ENCODE data around the gene DCST2.

DCST2 gene

DNA sequence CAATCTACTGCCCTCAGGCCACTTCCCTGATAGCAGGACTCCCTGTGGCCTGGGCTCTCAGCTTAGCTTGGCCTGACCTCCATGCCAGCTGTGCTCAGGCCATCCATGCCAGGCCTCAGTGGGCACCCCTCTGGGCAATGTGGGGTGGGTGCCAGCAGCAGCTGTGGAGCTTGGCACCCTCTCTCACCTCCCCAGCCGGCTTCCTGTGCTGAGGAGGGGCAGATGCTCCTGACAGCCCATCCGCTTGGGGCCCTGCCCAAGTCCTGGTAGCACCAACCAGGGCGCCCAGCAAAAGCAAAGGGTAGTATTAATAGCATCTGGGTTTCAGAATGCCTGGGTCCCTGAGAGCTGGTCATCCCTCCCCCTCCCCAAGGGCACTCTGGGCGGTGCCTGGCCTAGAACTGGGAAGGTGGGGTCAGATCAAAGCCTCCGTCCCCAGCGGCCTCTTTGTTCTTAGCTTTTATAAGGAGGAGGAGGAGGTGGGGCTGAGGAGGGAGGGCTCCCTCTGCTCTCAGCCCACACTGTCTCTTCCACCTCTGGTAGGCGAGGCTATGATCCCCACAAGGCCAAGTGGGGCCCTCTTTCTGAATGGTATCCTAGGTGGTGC is 36.1 kb upstream of the DCST2 start:
- no peak for DNase-seq

DNA sequence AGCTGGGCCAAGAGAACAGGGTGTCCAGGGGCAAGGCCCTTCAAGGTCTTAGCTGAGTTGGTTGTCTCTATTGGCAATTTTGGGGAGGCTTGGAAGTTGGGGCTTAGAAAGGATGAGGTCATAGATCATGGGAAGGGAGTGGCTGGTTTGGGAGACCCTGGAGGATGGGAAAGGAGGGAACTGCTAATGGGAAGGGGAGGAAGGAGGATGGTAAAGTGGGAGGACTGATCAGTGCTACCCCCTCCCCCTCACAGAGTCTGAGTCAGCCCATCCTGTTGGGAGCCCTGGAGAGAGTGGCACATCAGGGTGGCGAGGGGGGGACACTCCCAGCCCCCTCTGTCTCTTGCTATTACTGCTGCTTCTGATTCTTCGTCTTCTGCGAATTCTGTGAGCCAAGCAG is 35.0 kb upstream of the DCST2 start:
- DNase-seq, result no peak

DNA sequence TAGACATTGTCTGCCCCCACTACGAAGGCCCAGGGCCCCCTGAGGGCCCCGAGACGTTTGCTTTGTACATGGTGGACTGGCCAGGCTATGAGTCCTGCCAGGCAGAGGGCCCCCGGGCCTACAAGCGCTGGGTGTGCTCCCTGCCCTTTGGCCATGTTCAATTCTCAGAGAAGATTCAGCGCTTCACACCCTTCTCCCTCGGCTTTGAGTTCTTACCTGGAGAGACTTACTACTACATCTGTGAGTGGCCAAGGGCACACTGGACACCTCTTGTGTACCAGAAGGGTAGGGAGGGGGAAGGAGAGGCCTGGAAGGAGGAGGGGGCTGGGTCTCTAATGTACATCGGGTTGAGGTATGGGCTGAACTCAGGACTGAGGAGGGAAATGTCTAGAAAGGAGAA is 33.2 kb upstream of the DCST2 start:
- DNase-seq, result no peak

DNA sequence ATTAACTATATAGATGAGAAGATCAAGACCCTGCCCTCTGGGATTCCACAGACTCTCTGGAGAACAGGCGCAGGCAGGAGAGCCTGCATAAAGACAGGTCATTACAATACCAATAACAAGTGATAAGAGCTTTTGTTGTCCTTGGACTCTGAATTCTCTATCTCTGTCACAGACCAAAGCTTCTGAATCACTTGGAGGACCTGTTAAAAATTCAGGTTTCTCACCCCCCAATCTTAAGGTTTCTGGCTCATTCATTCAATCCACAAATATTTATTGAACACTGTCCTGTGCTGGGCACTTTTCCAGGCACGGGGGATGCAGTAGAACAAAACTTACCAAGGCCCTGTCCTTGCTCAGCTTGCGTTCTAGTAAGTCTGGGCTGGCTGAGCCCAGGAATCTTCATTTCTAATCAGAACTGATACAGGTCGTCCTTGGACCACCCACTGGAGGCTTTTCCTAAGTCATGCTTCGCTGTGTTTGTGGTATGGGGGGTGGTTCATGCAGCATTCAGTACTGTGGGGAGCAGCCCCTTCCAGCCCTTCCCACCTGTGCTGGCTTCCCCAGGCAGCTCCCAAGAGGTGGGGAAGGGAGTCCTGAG is 31.4 kb upstream of the DCST2 start:
- no peak for DNase-seq

DNA sequence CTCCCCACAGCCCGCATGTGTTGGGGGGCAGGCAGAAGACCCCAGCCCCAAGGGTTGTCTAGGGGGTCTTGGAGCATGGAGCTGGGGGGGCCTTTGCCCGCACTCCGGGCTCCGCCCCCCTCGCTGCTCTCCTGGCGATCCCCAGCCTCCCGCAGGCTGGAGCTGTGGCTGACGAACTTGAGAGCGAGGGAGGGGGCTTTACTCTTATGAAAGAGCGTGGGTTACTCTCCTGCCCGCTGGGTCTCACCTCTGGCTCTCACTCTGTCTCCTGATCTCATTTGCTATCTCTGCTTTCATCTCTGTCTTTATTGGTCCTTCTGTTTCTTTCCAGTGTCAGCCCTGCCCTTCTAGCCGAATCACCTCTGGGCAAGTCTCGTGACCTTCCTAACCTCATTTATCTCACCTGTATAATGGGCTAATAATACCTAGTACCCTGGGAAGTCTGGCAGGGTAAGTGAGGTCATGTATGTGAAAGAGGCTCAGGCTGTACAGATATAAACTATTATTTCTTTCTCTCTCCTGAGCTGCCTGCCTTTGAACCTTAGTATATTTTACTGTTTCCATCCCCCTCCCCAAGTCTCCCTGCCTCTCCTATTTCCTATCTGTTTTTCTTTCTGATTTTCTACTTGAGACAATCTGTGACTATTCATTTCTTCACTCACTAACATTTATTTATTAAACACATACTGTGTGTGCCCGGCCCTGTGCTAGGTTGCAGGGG is 30.7 kb upstream of the DCST2 start:
- no peak for DNase-seq

DNA sequence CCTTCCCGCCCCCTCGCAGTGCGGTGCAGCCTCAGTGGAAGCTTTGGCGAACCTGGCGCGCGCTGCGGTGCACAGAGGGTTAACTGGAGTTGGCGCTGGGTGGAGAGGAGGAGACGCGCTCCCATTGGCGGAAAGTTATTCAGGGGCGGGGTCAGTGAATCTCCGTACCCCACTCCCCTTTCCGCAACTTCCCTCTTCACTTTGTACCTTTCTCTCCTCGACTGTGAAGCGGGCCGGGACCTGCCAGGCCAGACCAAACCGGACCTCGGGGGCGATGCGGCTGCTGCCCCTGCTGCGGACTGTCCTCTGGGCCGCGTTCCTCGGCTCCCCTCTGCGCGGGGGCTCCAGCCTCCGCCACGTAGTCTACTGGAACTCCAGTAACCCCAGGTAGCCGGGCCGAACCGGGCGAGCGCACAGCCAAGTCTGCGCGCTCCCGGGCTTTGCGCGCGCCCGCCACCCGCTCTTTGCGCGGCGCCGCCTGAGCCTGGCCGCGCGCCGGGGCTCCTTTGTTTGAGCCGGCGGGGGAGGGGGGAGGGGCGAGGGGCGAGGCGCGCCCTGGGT is 30.0 kb upstream of the DCST2 start, which contains the start of gene EFNA4:
EFNA4 (plus strand) TSS at position 191 of the 561 bp plus-strand sequence; CDS start at position 275, 84 bp downstream.
- DNase-seq, result peak; percentile 88

DNA sequence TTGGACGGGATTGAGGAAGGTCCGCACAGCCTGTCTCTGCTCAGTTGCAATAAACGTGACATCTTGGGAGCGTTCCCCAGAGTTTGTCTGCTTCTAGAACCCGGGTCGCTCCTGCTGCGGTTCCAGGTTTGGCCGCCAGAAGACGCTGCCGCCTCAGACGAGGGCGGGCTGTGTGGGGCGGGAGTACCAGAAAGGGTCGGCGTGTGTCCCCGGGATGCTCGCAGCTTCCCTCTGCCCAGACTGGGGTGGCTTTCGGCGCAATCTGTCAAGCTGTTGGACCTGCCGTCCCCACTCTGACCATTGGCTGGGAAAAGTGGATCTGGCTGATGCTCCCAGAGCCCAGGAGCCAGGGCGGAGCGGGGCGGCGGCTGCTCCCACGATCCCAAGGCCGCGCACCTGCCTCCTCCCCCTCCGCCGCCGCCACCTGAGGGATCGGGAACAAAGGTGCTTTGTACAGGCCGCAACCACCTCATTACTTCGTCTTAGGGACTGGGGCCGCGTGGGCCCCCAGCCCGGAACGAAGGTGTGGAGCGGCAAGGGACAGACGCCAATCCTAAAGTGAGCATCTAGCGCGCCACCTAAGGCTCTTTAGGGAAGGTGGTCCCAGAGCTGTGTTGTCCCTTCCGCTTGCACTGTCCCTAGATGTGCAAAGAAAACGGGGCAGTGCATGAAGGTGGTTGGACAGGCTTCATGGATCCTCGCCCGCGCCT is 29.3 kb upstream of the DCST2 start:
- peak; percentile 71 for DNase-seq

DNA sequence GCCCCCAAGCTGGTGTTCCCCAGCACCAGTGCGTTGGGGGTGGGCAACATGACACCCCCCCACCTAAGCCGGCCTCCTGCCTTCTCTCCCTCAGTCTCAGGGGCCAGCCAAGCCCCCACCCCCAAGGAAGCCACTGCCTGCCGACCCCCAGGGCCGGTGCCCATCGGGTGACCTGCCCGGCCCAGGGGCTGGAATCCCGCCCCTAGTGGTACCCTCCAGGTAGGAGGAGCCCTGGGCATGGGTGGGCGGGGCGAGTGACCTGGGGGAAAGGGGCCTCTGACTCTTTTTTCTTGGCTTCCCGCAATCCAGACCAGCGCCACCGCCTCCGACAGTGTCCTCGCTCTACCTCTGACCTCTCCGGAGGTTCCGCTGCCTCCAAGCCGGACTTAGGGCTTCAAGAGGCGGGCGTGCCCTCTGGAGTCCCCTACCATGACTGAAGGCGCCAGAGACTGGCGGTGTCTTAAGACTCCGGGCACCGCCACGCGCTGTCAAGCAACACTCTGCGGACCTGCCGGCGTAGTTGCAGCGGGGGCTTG is 28.6 kb upstream of the DCST2 start:
- no peak for DNase-seq

DNA sequence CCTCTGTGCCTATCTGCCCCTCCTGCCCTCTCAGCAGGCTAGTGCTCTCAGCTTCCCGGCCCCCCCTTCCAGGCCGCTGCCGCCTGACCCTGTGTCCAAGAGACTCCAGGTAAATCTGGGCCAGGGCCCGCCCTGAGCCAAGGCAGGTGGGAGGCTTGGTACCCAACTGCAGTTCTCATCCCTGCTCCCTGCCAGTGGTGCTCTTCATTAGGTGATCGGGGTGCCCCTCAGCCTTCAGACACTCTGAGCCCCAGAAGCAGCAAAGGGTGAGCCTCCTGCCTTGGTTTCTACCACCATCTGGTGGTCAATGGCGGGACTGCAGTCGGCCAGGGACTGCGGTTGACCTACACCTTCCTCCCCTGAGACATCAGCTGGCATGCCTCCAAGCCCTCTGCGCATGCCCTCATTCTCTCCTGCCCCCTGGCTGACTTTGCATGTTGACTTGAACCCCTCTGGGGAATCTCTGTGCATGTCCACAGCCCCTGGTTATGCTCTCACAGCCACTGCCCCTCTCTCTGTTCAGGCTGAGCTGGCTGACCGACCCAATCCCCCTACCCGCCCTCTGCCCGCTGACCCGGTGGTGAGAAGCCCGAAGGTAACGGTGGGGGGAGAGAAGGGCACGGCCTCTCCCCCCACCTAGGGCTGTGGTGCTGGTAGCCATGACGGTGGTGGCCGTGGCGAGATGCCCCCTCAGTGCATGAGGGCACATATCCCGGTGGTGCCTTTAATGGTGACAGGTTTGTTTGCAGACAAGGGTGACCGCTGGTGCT is 28.0 kb upstream of the DCST2 start:
- peak; percentile 86 for DNase-seq

DNA sequence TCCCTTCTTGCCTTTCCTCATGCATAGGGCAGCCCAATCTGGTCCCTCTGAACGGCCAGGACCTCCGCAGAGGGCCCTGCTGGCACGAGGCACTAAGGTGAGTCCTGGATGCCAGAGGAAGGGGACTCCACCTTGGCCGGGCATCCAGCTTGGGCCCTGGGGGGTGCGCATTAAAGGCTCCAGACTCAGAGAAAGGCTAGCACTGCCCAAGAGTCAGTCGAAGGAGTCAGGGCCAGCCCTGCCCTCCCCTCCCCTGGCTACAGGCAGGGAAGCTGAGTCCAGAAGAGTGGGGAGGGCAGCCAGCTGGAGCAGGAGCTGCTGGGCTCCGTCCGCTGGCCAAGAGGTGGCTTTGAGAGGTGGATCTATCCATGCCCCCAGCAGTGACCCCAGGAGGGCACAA is 27.2 kb upstream of the DCST2 start:
- DNase-seq, result no peak

DNA sequence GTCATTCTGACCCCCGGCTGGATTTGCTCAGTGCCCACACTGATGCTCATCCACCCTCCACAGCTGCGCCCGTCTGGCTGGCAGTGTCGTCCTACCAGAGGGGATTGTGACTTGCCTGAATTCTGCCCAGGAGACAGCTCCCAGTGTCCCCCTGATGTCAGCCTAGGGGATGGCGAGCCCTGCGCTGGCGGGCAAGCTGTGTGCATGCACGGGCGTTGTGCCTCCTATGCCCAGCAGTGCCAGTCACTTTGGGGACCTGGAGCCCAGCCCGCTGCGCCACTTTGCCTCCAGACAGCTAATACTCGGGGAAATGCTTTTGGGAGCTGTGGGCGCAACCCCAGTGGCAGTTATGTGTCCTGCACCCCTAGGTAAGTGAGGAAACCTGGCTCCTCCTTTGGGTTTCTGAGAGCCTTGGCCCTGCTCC is 24.2 kb upstream of the DCST2 start:
- no peak for DNase-seq

DNA sequence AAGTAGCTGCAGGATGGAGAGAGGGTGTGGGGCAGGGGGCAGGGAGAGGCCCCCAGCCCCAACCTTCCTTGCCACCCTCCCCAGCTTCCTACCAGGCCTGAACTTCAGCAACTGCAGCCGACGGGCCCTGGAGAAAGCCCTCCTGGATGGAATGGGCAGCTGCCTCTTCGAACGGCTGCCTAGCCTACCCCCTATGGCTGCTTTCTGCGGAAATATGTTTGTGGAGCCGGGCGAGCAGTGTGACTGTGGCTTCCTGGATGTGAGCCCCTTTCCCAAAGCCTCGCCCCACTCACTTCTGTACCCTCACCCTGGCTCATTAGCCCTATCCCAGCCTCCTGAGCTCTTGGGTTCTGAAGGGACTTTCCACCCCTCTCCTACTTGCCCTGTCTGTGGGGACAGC is 23.5 kb upstream of the DCST2 start:
- DNase-seq, result no peak

DNA sequence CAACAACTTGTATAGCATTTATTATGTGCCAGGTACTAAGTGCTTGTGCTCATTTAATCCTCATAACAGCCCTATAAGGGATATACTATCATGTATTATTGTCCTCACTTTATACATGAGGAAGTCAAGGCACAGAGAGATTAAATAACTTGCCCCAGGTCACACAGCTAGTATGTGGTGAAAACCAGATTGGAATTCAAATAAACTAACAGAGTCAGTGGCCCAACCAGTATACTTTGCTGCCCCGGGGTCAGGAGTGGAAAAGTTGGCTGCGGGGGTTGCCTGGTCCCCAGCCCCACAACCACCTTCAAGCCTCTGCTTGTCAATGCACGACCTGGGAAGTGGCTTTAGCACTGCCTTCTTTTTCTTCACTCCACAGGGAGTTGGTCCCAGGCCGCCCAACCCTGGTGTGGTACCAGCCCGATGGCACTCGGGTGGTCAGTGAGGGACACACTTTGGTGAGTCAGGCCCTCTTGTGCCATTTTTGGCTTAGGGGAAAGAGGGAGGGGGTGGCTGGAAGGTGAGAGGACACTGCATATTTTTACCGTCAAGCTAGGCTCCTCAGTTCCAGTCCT is 20.0 kb upstream of the DCST2 start:
- no peak for DNase-seq

DNA sequence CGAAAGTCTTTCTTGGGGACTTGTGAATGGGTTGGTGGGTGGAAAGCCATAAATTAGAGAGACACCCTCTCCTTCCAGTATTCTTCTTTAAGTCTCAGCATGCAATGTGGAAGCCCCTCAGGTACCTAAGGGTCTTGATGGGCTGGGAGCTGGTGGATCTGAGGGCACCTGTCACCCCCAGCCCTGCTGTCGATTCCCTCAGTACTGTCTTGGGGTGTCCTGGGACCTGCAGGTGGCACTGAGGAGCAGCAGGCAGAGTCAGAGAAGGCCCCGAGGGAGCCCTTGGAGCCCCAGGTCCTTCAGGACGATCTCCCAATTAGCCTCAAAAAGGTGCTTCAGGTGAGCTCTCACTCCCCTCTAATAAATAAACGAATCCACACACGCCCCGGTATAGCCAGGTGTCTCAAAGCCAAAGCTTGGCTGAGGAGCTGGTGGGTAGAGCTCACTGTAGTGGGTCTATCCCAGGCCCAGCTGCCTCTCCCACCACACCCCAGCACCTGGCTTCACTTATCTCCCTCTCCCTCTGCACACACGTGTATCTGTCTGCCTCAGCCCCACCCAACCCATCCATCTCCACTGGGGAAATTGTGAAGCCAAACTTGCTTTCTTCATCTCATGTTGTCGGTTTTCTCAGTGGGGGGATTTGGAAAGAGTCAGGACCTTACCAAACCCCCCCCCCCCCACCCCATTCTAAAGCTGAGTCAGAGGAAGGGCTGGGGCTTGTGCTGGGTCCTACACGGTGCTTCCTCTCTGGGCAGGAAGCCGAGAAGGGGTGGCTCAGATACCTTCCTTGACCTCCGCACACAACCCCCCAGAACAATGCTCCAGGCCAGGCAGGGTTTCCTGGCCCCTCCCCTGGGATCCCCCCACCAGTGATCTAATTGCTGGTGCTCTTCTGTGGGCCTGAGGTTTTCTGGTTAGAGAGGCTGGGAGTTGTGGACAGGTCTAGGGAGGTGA is 19.1 kb upstream of the DCST2 start:
- no peak for DNase-seq

DNA sequence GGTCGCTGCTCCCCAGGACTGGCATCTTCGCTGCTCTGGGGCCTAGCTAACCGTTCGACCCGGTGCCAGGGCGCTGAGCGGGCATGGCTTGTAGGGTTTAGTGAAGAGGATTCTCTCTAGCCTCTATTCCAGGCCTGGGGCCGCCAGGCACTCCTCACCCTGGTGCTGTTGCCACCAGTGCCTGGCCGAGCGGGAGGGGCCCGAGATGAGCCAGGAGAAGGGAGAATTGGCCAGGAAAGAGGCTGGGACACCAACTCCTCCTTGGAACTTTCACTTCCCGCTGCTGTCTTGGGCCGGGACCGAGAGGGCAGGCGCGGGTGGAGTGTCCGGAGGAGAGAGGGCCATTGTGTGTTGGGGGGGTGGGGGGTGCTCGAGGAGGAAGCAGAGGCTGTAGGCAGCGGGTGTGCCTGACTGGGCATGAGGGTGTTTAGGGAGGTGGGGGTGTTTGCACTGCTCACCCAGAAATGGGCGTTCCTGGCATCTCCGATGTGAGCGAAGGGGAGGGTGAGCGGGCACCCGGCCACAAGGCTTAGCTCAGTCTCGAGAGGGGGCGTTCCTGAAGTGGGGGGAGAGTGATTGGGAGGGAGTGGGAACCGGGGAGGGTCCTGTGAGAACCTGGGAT is 18.3 kb upstream of the DCST2 start:
- peak; percentile 68 for DNase-seq

DNA sequence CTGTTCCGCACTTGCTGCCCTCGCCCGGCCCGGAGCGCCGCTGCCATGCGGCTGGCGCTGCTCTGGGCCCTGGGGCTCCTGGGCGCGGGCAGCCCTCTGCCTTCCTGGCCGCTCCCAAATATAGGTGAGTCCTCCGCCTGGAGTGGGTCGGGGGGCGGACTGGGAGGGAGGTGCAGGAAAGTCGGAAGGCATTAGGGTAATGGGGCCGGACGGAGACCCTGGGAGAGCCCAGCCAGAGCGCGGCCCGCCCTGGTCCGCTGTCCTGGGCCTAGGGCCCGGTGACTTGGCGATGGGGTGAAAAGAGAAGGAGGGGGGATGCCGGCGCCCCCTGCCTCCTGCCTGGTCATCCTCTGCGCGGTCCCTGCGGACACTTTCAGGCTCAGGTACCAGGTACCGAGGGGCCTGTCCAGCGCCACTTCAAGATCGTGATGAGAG is 17.8 kb upstream of the DCST2 start:
- DNase-seq, result no peak

DNA sequence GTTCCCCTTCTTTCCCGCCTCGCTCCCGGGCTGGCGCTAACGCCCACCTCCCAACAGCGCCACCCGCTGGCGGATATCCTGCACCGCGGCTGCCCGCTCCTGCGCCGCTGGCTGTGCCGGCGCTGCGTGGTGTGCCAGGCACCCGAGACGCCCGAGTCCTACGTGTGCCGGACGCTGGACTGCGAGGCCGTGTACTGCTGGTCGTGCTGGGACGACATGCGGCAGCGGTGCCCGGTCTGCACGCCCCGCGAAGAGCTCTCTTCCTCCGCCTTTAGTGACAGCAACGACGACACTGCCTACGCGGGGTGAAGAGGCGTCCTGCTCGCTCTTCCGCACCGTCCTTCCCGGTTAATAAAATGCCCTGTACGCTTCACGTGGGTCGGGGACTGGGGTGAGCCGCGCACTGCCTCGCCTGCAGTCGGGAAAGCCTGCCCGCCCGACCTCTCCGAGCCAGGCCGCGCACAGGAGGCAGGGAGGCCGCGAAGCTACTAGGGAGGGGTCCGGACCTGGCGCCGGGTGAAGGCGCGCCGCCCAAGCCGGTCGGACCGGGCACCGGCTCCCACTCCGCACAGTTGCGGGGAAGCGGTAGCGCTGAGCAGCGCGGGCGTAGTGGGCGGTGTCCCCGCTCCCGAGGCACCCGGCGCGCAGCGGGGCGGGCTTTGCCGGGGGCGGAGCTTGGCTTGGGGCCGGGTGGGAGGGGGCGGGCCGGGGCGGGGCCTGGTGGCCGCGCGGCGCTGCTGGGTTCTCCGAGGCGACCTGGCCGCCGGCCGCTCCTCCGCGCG is 17.2 kb upstream of the DCST2 start, which contains the start of gene ADAM15:
ADAM15 (plus strand) TSS at position 757 of the 782 bp plus-strand sequence. CDS start 71 bp downstream, outside the sequence.
- DNase-seq, result peak; percentile 86

DNA sequence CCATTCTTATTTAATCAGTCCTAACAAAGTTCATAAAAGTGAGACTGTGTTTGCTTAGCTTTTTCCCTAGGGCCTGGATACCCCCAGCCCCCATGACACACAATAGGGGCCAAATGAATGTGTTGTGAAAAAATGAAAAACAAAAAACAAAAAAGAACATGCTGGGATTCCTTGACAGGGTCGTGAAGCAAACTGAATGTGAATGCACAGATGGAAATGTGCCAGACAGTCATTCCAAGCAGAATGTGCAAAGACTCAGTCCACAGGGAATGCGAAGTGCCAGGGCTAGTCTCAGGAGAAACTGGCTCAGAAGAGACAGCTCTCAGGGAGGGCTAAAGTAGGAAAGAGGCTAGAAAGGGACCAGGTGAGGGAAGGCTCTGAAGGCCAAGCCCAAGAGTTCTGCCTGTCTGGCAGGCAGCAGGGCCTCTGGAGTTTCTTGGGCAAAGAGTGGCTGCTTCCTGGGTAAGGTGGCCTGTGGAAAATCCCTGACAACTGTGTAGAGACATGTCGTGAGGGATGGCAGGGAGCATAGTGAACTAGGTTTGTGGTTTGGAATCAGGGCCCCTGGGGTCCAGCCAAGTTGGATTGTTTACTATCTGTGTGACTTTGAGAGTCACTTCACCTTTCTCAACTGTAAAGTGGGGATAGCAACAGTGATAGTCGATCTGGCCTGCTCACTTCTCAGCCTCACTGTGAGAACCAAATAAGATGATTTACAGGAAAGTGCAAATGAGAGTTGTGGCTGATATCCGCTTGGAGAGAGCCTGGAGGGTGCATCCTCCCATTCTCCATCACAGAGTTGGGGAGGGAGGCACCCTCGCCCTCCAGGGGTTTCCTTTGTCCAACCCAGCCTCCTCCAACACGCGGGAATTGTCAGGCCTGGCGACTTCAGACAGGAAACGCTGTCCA is 16.3 kb upstream of the DCST2 start:
- peak; percentile 35 for DNase-seq
